Mucosa of descending colon (tissue), 3 donors: ENCODE results near the gene SFXN2. TPM values are rescaled to one million over a fixed set of nuclear protein-coding genes. Genes with fewer than 3 reads are reported as not detected.
A peak's percentile ranks its signal among the peaks of the same experiment; 100 is the strongest.

Experiments used
- ATAC-seq: fragments of 200-7000 bp; cut with Tn5 transposase; one replicate; pipeline ENCODE4 v1.9.1; 2020; ENCODE audit warnings: mild to moderate bottlenecking, moderate library complexity
- DNase-seq, 3 donors: peaks; one replicate each; pipeline ENCODE4 v3.0.0-alpha.2; 2020
- H3K36me3 ChIP-seq: fragments of 200-600 bp; one replicate; pipeline ENCODE4 v1.8.0; 2021; ENCODE audit warnings: low read depth, mild to moderate bottlenecking
- H3K4me1 ChIP-seq: fragments of 200-600 bp; one replicate; pipeline ENCODE4 v1.8.0; 2021; ENCODE audit warnings: low read depth, mild to moderate bottlenecking
- H3K4me3 ChIP-seq: fragments of 200-600 bp; one replicate; pipeline ENCODE4 v1.8.0; 2021; ENCODE audit warnings: mild to moderate bottlenecking
- H3K9me3 ChIP-seq: fragments of 200-600 bp; one replicate; pipeline ENCODE4 v1.8.0; 2021; ENCODE audit warnings: mild to moderate bottlenecking
- CTCF ChIP-seq: fragments of 200-600 bp; IDR thresholded peaks from one replicate; pipeline ENCODE4 v1.8.0; 2022; ENCODE audit warnings: antibody characterized with exemption, mild to moderate bottlenecking
- intact Hi-C, 2 donors: fragments of 100-400 bp; cut with DNase I in 1 of 2; cut with micrococcal nuclease in 1 of 2; formaldehyde crosslinking; loops; one replicate each; pipeline versions ENCODE4 v1.11.0 to v1.11.1; 2022; cut with DNase I, micrococcal nuclease
- total RNA-seq, 3 donors: library from RNA; stranded (reverse); fragmentation: NEBNext Ultra II Directional in 2 of 3; extraction: Animal tissue kit (Norgen Biotek cat#: 25700) in 2 of 3; gene quantifications; one replicate each; pipeline versions ENCODE4 v1.2.1 to v1.2.4, GENCODE V29; 2021 to 2023
- donor health status: DM: no; HTN: no; CAD: no; lungs with moderate emphysema.
- donor health status: DM: no; HTN: no; CAD: no.
- donor health status: DM: no; HTN: yes; CAD: no.

The SFXN2 gene
- total RNA-seq, 3 donors from 2014 or later = 6.9 to 19.1 (median 14.2) TPM

- Histone ChIP-seq H3K4me1 (peaks cover 18% of the 10 kb centered on the region), H3K36me3 (no peaks in the 10 kb centered on the region), H3K4me3 (no peak overlapping the region), H3K9me3 (no peaks in the 10 kb centered on the region)
- intact Hi-C loops = no loop called here
- TF ChIP-seq CTCF = no peak
- DNase-seq (no peak), ATAC-seq (no peak)
Observed at GRCh38 chr10:102670065-102670670, 44.3 kb upstream of the SFXN2 start.

GRCh38 chr10:102670871-102671434, 43.5 kb upstream of the SFXN2 start:
- H3K4me1 ChIP-seq = peaks cover 18% of the 10 kb centered on the region

GRCh38 chr10:102673236-102673818, 41.1 kb upstream of the SFXN2 start:
- no peaks in the 10 kb centered on the region for H3K9me3 ChIP-seq
- no peak for DNase-seq
- ATAC-seq = no peak
- no peak overlapping the region for H3K4me3 ChIP-seq
- intact Hi-C loops = no loop called here
- peaks cover 26% of the 10 kb centered on the region for H3K4me1 ChIP-seq
- no peaks in the 10 kb centered on the region for H3K36me3 ChIP-seq
- no peak for TF ChIP-seq CTCF

More at GRCh38 chr10:102670871-102671434, 43.5 kb upstream of the SFXN2 start:
- ATAC-seq (no peak), DNase-seq (no peak)
- intact Hi-C loops = no loop called here
- H3K4me3 ChIP-seq = no peak overlapping the region
- H3K9me3 ChIP-seq = no peaks in the 10 kb centered on the region
- no peaks in the 10 kb centered on the region for H3K36me3 ChIP-seq
- TF ChIP-seq CTCF = no peak

DNA sequence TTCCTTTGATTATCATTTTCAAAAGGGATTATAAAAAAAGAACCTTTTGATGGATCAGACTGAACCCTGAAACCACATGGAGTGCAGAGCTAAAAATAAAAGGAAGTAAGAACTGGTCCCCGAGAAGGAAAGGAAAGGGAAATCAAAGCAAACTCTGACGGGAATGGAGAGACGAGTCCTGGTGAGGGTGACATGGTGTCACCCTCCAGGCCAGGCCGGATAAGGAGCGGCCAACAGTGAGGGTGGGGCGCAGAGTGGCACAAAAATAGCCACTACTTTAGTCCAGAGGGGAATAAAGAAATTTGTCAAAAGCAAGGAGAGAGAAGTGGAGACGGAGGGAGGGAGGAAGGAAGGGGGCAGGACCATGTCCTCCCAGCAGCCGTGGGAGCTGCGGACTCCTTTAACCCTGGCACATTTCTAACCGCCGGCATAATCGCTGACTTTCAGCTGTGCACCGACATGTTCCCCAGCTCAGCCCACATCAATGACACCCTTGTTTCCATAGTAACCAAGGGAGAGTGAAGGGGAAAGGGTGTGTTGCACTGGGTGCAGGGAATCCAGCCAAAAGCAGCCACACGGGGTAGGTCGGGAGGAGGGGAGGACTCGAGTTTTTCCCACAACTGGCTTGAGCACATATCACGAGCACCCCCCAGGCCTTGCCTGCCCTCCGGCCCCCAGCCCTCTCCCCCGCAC, 40.5 kb upstream of the SFXN2 start:
- DNase-seq = peak in 1 of 3 donors; percentile 66
- peaks cover 32% of the 10 kb centered on the region for H3K4me1 ChIP-seq

DNA sequence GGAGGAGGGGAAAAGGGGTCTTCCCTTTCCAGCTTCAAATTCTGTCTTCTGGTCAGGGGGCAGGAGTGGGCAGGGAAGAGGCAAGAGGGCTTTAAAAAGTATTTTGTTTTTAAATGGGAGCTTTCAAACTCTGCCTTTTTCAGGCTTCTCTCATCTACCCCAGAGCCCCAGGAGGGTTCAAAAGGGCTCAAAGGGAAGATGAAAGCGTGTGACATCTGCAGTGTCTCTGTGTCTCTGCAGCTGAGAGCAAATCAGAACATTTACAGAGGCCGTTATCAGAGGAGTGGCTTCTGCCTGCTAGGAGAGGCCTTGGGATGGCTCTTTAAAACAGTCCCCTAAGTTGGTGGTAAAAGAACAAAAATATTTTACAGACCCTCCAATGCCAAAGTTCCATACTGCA, 39.9 kb upstream of the SFXN2 start:
- intact Hi-C loops = no loop called here
- no peak for TF ChIP-seq CTCF
- H3K36me3 ChIP-seq = no peaks in the 10 kb centered on the region
- ATAC-seq = no peak
- DNase-seq = no peak
- H3K4me3 ChIP-seq = no peak overlapping the region
- peaks cover 28% of the 10 kb centered on the region for H3K4me1 ChIP-seq
- no peaks in the 10 kb centered on the region for H3K9me3 ChIP-seq

More for the DNA sequence above, 40.5 kb upstream of the SFXN2 start:
- H3K9me3 ChIP-seq = no peaks in the 10 kb centered on the region
- intact Hi-C loops = no loop called here
- H3K4me3 ChIP-seq = no peak overlapping the region
- peak; percentile 64 for ATAC-seq
- no peak for TF ChIP-seq CTCF
- H3K36me3 ChIP-seq = no peaks in the 10 kb centered on the region
